Femur (tissue), 1 donor: ENCODE measurements around the gene SORBS2.

ENCODE experiments used
- DNase-seq: peaks from one replicate; pipeline ENCODE4 v3.0.0-alpha.2; 2017

Gene SORBS2

GRCh38 chr4:185834778-185835177 is 22.8 kb upstream of the SORBS2 start:
- DNase-seq, result no peak

- DNase-seq, result no peak
Measured at GRCh38 chr4:185834088-185834487, 22.1 kb upstream of the SORBS2 start.

GRCh38 chr4:185833055-185833598 is 21.1 kb upstream of the SORBS2 start:
- DNase-seq, result no peak

GRCh38 chr4:185831125-185831815 is 19.3 kb upstream of the SORBS2 start:
- no peak for DNase-seq

GRCh38 chr4:185830263-185830994 is 18.4 kb upstream of the SORBS2 start:
- DNase-seq, result no peak

GRCh38 chr4:185826381-185826780 is 14.4 kb upstream of the SORBS2 start:
- no peak for DNase-seq

GRCh38 chr4:185825737-185826136 is 13.7 kb upstream of the SORBS2 start:
- DNase-seq, result no peak

GRCh38 chr4:185822791-185823190 is 10.8 kb upstream of the SORBS2 start:
- DNase-seq, result no peak

- no peak for DNase-seq
Measured at GRCh38 chr4:185821029-185821419, 9.0 kb upstream of the SORBS2 start.

- DNase-seq, result no peak
Measured at GRCh38 chr4:185820146-185821028, 8.4 kb upstream of the SORBS2 start.

GRCh38 chr4:185819144-185819543 is 7.2 kb upstream of the SORBS2 start:
- DNase-seq, result no peak

GRCh38 chr4:185817403-185817818 is 5.4 kb upstream of the SORBS2 start:
- no peak for DNase-seq

- DNase-seq, result no peak
Measured at GRCh38 chr4:185813133-185813532, 1.1 kb upstream of the SORBS2 start.

GRCh38 chr4:185810746-185811508 is 1.1 kb downstream of the SORBS2 start:
- DNase-seq, result no peak

- no peak for DNase-seq
Measured at GRCh38 chr4:185809533-185810071, 2.4 kb downstream of the SORBS2 start.

- DNase-seq, result no peak
Measured at GRCh38 chr4:185809121-185809520, 2.9 kb downstream of the SORBS2 start.

- DNase-seq, result no peak
Measured at GRCh38 chr4:185805979-185806378, 6.0 kb downstream of the SORBS2 start.

- DNase-seq, result no peak
Measured at GRCh38 chr4:185805262-185805802, 6.7 kb downstream of the SORBS2 start.

GRCh38 chr4:185803022-185803421 is 9.0 kb downstream of the SORBS2 start:
- no peak for DNase-seq

GRCh38 chr4:185801471-185801870 is 10.5 kb downstream of the SORBS2 start:
- no peak for DNase-seq

GRCh38 chr4:185800266-185800945 is 11.6 kb downstream of the SORBS2 start:
- DNase-seq, result no peak
